ENCODE measurements around the gene LTBP2. TPM values are rescaled to one million over a fixed set of nuclear protein-coding genes. Genes with fewer than 3 reads are reported as not detected.

LTBP2 gene
- total and polyA plus RNA-seq, 7 donors, result 2.4 to 51.4 (median 11.8) TPM

DNA sequence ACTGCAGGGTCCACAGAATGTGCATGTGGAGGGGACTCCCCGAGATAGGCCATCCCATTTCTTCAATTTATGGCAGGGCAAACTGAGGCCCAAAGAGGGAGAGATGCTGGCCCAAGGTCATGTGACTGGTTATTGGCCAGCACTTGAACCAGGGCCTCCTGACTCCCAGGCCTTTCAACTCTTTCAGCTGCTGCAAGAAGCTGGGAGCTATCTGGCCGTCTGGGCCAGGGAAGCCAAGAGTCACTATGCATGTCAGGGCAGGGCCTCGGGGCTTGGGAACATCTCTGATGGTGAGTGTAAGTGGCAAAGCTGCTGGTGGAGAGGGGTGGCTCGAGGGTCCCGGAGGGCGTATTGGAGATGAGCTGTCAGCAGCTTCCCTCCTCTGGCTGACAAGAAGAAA, 9.5 kb upstream of the LTBP2 start:
- Histone ChIP-seq H3K36me3 (ENCODE audit: insufficient read depth in 1 of 2, low read depth in 1 of 2) (no peaks in the 10 kb centered on the region), H3K9me3 (no peaks in the 10 kb centered on the region), H3K4me3 (no peak overlapping the region), H3K27me3 (ENCODE audit: insufficient read depth in 3 of 3, low read length in 2 of 3) (peaks cover 0 to 2% (median 0%) of the 10 kb centered on the region in 3 donors), H3K27ac (no peak overlapping the region), H3K4me1 (no peaks in the 10 kb centered on the region)
- intact Hi-C loops (cut with DNase I), result no loop called here
- DNase-seq (no peak), ATAC-seq (no peak)
- TF ChIP-seq CTCF (IDR thresholded peaks at IDR 0.05), result no peak
- WGBS, 3 donors, result 84 to 92% (median 89%) methylated on average over 6 of the region's 6 CpGs

DNA sequence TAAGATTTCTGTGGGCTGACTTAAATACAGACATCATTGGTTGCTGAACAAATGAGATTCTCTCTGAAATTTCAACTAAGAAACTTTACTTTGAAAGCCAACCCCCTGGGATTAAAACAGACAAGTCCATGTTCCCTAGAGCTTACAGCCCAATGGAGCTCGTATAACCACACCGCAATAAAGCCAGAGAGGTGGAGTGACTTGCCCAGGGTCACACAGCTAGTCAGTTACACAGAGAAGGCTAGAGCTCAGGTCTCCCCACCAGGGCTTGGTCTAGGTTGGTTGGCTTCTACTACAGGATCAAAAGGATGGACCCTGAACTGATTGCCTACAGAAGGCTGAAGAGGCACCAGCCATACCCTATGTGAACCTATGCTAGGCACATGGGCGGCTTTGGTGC, 8.9 kb upstream of the LTBP2 start:
- H3K4me3 ChIP-seq, result no peak overlapping the region
- no peak for DNase-seq
- no peak for ATAC-seq
- TF ChIP-seq CTCF (IDR thresholded peaks at IDR 0.05), result no peak
- peak overlapping the region; percentile 61 for H3K27ac ChIP-seq
- H3K9me3 ChIP-seq, result no peaks in the 10 kb centered on the region
- peaks cover 0 to 2% (median 0%) of the 10 kb centered on the region in 3 donors for H3K27me3 ChIP-seq (ENCODE audit: insufficient read depth in 3 of 3, low read length in 2 of 3)
- no peaks in the 10 kb centered on the region for H3K4me1 ChIP-seq
- WGBS, 3 donors, result 85 to 92% (median 86%) methylated on average over 3 of the region's 3 CpGs
- intact Hi-C loops (cut with DNase I), result no loop called here
- no peaks in the 10 kb centered on the region for H3K36me3 ChIP-seq (ENCODE audit: insufficient read depth in 1 of 2, low read depth in 1 of 2)

DNA sequence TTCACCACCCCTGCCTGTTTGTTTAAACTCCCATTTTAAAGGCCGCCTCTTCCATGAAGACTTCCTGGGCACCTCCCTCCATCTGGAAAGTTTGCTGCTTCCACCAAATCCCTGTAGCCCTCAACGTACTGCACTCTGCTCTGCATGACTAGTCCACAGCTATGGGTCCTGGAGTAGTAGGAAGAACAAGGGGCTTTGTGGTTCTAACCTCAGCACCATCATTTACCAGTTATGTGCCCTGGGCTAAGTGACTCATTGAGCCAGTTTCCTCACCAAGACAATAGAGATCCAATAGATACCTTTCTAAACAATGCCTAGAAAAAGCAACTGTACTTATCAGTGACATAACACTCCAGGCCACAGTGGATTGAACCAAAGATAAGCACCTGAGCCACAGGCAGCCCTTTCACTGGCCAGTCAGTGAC, 8.5 kb upstream of the LTBP2 start:
- no peak overlapping the region for H3K4me3 ChIP-seq
- H3K27me3 ChIP-seq (ENCODE audit: insufficient read depth in 3 of 3, low read length in 2 of 3), result peaks cover 0 to 2% (median 0%) of the 10 kb centered on the region in 3 donors
- no peaks in the 10 kb centered on the region for H3K4me1 ChIP-seq
- DNase-seq, result no peak
- intact Hi-C loops (cut with DNase I), result no loop called here
- WGBS, 3 donors, result 72 to 81% (median 73%) methylated on average over 2 of the region's 2 CpGs
- no peaks in the 10 kb centered on the region for H3K36me3 ChIP-seq (ENCODE audit: insufficient read depth in 1 of 2, low read depth in 1 of 2)
- peak overlapping the region; percentile 64 for H3K27ac ChIP-seq
- H3K9me3 ChIP-seq, result no peaks in the 10 kb centered on the region
- ATAC-seq, result peak in 3 of 4 donors; percentile 15 to 46 (median 33)
- TF ChIP-seq CTCF (IDR thresholded peaks at IDR 0.05), result no peak

DNA sequence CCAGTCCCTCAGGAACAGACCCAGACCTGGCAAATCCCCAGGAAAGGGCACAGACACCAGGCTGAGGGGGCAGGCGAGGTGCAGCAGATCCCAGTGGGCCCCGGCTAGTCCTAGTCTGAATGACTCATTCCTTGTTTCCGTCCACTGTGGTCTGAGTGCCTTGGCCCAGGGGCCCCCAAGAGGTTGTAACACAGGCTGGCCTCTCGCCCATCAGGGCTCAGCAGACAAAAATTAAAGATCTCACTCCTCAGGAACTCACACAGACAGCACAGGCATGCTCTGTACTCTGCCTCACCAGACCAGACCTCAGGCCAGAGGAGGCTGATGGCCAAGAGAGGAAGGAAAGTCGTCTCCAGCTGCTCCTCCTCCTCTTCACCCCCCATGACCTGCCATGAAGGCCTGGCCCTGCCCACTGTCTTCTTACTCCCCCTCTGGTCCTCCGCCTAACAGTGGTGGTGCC, 7.7 kb upstream of the LTBP2 start:
- H3K4me1 ChIP-seq, result no peaks in the 10 kb centered on the region
- peak; percentile 70 to 82 (median 74) for ATAC-seq
- WGBS, 3 donors, result 50 to 61% (median 57%) methylated on average over 6 of the region's 6 CpGs

More for the DNA sequence above, 7.7 kb upstream of the LTBP2 start:
- no peaks in the 10 kb centered on the region for H3K36me3 ChIP-seq (ENCODE audit: insufficient read depth in 1 of 2, low read depth in 1 of 2)
- H3K27me3 ChIP-seq (ENCODE audit: insufficient read depth in 3 of 3, low read length in 2 of 3), result peaks cover 0 to 2% (median 0%) of the 10 kb centered on the region in 3 donors
- H3K27ac ChIP-seq, result peak overlapping the region; percentile 64
- no peak overlapping the region for H3K4me3 ChIP-seq
- intact Hi-C loops (cut with DNase I), result no loop called here
- TF ChIP-seq CTCF (IDR thresholded peaks at IDR 0.05), result no peak
- peak; percentile 91 to 93 for DNase-seq
- no peaks in the 10 kb centered on the region for H3K9me3 ChIP-seq
